HG02870 (cell line): ENCODE results near the gene APC2.
"Not testable (repeated sequence)": the region's sequence is repeated elsewhere in the genome, so short reads cannot be mapped to it uniquely, and the experiment has no call there.

Experiments
- ATAC-seq: cut with Tn5 transposase; IDR thresholded peaks from one replicate; pipeline ENCODE4 v1.9.1; 2021; ENCODE audit warnings: mild to moderate bottlenecking, moderate library complexity; ENCODE audit not compliant: unreplicated experiment

APC2 gene

DNA sequence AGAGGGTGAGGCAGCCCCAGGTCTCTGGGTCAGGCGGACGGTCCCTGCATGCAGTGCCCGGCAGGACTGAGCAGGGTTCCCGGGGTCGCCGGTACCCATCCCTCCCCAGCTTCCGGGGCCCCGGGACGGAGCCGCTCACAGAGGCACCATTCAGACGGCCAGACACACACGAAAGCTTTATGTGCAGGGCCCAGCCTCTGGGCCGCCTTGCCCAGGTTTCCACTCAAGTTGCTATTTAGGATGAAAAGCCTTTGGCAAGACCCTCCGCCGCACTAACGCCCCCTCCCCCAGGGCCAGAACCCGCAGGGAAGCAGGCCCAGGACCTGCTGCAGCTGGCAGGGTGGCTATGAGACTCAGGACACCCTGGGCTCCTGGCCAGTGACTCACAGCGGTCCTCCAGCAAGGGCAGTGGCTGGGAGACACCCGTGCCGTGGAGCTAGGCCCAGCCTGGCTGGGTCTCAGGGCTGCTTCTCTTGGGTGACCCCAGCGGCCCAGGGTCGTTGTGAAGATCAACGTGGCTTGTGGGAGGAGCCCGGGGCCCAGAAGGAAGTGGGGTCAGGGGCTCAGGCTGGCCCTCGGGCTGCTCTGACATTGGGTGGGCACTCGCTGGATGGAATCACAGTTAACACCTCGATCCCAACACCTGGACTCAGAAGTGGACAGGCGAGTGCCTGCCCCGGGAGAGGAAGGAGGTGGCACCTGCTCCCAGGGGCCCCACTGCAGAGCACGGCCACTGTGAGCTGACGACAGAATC lies 24.3 kb downstream of the APC2 start:
- ATAC-seq, result no peak

DNA sequence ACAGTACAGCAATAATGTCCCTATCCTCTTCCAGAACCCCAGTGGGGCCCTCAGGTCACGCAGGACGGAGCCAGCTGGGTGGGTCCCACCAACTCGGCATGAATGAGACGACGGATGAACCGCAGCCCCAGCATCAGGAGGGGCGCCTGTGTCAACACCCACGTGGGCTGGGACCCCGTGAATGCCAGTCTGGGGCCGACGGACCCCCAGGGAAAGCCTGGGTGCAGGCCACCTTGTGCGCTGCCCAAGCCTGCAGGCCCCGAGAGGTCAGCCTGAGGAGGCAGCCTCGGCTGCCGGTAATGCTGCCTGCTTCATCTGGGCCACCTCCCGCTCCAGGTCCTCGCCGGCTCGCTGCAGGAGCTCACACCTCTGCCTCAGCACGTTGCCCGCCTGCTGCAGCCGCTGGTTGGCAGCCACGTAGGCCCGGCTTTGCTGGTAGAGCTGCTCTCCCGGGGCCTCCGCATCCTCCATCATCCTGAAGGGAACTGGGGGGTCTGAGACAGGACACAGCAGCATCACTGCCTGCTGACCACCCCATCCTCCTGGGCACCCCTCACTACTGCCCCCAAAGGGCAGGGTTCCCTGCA lies 24.9 kb downstream of the APC2 start:
- ATAC-seq, result no peak

DNA sequence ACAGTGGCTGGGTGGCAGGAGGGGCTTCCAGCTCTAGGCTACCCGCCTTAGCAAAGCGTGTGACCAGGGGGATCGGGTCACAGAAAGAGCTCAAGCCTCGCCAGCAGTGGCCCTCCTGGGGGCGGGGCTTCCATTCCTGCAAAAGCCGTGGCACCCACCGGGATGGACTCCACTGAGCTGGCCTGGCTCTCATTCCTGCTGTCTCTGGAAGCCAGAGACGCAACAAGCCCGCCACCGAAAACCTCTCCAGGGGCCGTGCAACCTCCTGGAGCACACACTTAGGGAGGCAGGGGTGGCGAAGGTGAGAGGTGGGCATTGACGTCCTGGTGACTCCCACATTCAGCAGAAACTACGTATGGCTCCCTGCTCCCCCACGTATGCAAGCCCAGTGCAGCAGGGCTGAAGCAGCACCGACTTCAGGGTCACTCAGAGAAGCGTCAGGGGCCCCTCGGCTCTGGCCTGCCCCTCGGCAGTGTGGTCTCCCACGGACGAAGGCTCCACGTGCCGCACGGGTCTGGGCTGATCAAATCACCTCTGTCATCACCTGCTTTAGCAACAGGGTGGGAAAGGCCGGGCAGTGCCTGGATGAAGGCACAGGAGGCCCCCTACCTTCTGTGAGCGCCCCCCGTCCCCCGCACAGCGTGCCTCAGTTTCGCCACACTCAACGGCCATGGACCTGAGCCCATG lies 26.0 kb downstream of the APC2 start:
- no peak for ATAC-seq

GRCh38 chr19:1477056-1477455 lies 27.1 kb downstream of the APC2 start:
- not testable (repeated sequence) for ATAC-seq

DNA sequence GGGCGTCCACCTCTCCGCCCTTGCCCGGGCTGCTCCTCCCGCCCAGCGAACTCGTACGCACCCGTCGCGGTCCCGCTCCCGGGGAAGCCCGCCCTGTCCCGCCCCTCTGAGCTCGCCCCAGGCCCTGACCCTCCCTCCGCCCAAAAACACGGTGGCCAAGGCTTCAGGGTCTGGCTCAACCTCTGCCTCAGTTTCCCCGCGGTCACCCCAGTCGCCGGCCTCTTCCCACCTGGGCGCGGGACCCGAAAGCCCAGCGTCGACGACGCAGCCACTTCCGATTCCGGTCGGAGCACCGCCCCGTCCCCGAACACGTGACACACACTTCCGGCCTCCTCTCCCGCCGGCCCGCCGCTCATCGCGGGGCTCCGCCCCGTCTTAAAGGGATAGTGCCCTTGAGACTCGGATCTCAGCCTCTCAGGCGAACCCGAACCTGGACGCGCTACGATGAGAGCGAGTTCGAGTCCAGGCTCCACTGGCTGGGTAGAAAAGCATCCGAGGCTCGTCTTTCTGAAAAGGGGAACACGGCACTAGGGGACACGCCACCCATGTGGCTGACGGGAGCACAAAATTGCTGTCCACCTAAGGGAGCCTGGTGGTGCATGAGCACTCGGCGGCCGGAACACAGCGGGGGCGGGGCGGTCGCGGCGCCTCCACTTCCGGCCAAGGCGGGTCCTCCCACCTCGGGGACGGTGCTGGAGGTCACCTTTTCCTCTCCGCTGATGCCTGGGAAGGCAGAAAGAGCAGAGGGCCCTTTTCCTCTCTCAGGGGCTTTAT lies 29.2 kb downstream of the APC2 start, which contains the start of gene C19orf25:
Gene C19orf25, minus strand, starts transcription at position 282 of the 774 bp plus-strand sequence. CDS start 312 bp downstream, outside the sequence.
- ATAC-seq, result peak; percentile 90

DNA sequence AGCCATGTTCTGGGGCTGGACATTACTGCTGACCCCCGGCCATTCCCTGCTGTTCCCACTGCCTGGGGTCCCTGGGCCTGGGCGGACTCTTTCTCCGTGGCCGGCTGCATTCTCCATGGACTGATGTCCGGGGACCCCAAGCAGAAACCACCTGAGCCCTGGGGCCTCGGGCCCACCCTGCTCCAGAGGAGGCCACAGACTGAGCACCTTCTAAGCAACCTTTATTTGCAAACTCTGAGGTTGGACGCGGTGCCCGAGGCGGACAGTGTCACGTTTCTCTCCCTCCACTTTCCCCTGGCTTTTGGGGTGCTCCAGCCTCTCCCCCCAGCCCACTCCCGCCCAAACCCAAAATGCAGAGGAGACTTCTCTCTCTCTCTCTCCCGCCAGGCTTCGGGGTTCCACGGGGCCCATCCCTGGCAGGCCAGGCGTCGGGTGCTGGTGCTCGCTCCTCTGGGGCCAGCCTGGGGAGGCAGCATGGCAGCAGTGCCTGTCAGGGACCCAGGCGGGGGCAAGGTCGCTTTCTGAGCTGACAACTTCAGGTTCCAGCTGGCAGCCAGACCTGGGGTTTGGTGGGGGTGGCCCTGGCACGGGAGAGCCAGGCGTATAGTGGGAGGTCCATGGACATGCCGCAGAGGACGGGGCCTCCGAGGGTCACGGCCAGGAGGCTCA lies 31.4 kb downstream of the APC2 start:
- no peak for ATAC-seq

DNA sequence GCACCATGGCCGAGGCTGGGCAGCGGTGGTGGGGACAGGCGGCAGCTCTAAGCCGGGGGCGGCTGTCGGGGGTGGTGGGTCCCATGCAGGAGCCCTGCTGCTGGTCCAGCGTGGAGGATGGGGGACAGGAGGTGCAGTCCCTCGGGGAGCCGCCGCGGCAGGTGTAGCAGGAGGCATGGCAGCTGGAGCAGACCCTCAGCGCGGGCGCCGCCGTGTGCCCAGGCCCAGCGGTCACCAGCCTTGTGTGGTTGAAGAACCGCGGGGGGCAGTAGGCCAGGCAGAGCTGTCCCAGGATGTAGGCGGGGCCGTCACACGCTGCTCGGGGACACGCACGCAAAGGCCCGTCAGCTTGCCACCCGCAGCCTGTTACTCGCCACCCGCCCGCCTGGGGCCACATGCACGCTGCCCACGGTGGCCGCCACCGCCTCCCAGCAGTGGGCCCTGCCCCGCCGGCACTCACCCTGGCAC lies 32.0 kb downstream of the APC2 start:
- no peak for ATAC-seq

GRCh38 chr19:1482361-1483130 lies 32.6 kb downstream of the APC2 start:
- no peak for ATAC-seq

- no peak for ATAC-seq
Measured at GRCh38 chr19:1483131-1483978, 33.4 kb downstream of the APC2 start.

- no peak for ATAC-seq
Measured at GRCh38 chr19:1483979-1484428, 34.1 kb downstream of the APC2 start.

- no peak for ATAC-seq
Measured at GRCh38 chr19:1486720-1487575, 37.0 kb downstream of the APC2 start.

DNA sequence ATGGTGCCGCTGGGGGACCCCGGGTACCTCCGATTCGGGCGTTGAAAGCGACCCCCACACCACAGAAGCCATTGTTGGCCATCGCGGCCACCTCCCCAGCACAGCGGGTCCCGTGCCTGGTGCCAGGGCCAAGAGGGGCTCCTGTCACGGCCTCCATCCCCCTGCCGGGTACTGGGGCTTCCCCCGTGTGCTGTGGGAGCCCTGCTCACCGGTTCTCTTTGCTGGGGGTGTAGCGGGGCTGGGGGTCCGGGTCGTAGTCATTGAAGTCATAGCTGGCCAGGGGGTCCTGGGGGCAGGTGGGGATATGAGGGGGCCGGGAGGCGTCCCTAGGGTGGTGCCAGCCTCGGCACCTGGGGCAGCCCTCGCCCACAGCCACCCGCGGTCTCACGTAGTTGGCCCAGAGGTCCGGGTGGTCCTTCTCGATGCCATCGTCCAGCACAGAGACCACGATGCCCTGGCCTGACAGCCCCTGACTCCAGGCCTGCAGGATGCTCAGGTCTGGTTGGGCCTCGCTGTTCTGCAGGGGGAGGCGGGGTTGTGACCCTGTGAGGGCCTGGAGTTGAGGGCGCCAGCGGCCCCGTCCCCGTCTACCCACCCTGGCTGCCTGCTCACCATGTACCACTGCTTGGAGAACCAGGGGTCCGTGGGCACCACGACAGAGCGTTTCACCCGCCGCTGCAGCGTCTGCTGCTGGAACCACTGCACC lies 37.8 kb downstream of the APC2 start:
- ATAC-seq, result no peak

DNA sequence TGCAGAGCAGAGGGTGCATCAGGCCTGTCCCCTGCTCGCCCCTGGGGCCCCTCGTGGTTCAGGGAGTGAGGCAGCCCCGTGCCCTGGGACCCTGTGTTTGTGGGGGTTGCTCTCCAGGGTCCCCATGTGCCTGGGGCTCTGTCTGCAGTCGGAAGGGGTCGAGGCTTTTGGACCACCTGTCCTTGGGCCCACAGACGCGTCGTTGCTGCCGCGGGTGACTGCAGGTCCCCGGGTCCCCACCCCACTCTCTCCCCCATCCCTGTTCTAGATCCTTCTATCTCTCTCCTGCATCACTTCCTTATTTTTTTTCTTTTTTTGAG lies 38.3 kb downstream of the APC2 start:
- ATAC-seq, result no peak

DNA sequence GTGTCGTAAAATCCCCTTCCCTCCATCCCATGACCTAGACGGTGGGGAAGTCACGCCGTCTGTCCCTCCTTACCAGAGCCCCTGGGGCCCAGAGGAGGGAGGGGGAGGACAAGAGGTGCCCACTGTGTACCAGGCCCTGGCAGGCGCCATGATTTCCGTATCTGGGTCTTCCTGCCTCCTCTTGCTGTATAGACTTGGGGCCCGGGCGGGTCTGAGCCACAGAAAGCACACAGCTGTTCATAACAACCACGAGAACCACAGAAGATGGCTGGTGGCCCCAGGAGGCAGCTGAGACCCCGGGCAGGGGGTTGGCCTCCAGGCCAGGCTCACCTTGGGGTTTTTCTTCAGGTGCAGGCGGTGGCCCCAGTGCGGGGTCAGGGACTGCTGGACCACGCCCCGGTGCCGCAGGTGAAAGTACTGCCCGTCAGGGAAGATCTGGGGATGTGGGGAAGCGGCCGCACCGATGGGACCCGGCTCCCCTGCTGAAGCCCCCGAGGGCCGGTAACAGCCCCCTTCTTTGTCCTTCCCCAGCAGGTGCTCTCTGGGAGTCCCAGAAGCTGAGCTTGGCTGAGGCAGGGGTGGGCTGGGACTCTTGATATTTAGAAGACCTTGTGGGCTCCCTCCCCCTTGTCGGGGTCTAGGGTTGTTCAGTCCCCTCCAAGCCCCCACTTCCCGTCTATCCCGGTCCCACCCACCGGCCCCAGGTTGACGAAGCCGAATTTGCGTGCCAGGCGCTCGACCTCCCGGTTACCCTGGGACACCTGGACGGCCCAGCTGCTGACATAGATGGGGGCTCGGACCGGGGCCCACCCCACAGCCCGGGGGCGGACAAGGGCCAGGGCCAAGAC lies 39.8 kb downstream of the APC2 start:
- ATAC-seq, result no peak

GRCh38 chr19:1490311-1491113 lies 40.6 kb downstream of the APC2 start, which contains the start of gene PCSK4:
TSS of gene PCSK4 (minus strand) at chr19:1490350. CDS start at chr19:1490346, 4 bp downstream.
- peak; percentile 82 for ATAC-seq
